Stomach (tissue), 4 donors: ENCODE results near the gene PTPRG.

Experiments used
- CTCF ChIP-seq, 7 experiments: fragments of 450-650 bp in 4 of 7; fragments of 200-600 bp in 3 of 7; sonication (generic) in 3 of 7; IDR thresholded peaks; one replicate each; pipeline ENCODE4 v1.5.1; 2016 to 2019; ENCODE audit warnings: antibody characterized with exemption in 7 of 7, control low read depth in 2 of 7, mild to moderate bottlenecking in 1 of 7
- EP300 ChIP-seq: sonication (generic); formaldehyde crosslinking; IDR thresholded peaks from one replicate; pipeline ENCODE4 v1.6.1; 2017; ENCODE audit warnings: antibody characterized with exemption
- POLR2A ChIP-seq, 4 donors: fragments of 450-650 bp; IDR thresholded peaks; one replicate each; pipeline ENCODE4 v1.6.1; 2016; ENCODE audit warnings: antibody characterized with exemption in 4 of 4, control low read depth in 2 of 4, mild to moderate bottlenecking in 1 of 4, moderate library complexity in 1 of 4
- POLR2AphosphoS5 ChIP-seq, 3 donors: sonication (generic); formaldehyde crosslinking; IDR thresholded peaks; one replicate each; pipeline ENCODE4 v1.6.1; 2016; ENCODE audit warnings: antibody characterized with exemption in 3 of 3

GRCh38 chr3:61965770-61966131 is 404.4 kb downstream of the PTPRG start:
- TF ChIP-seq CTCF (IDR thresholded peaks at IDR 0.05) (no peak), POLR2AphosphoS5 (IDR thresholded peaks at IDR 0.05) (no peak), POLR2A (IDR thresholded peaks at IDR 0.05) (no peak), EP300 (no peak)
